ENCODE measurements around the gene DECR2. TPM values are rescaled to one million over a fixed set of nuclear protein-coding genes. Genes with fewer than 3 reads are reported as not detected.

Gene DECR2
- total RNA-seq, 1 donor from 2014 or later, result 15.1 TPM

- no peak for DNase-seq (ENCODE audit: low read depth)
- no peak for TF ChIP-seq CTCF (IDR thresholded peaks at IDR 0.05; ENCODE audit: insufficient read depth, low read length, poor library complexity, severe bottlenecking)
- Histone ChIP-seq H3K36me3 (ENCODE audit: control insufficient read depth, insufficient read depth, low read length) (no peaks in the 10 kb centered on the region), H3K27me3 (ENCODE audit: control insufficient read depth, insufficient read depth, low read length) (no peaks in the 10 kb centered on the region), H3K4me3 (ENCODE audit: low read depth, low read length) (no peak overlapping the region)
Observed at GRCh38 chr16:450385-450784, 48.7 kb downstream of the DECR2 start.

GRCh38 chr16:450785-451512 is 49.3 kb downstream of the DECR2 start:
- no peak overlapping the region for H3K4me3 ChIP-seq (ENCODE audit: low read depth, low read length)
- no peaks in the 10 kb centered on the region for H3K27me3 ChIP-seq (ENCODE audit: control insufficient read depth, insufficient read depth, low read length)
- DNase-seq (ENCODE audit: low read depth), result peak; percentile 5
- no peak for TF ChIP-seq CTCF (IDR thresholded peaks at IDR 0.05; ENCODE audit: insufficient read depth, low read length, poor library complexity, severe bottlenecking)
- no peaks in the 10 kb centered on the region for H3K36me3 ChIP-seq (ENCODE audit: control insufficient read depth, insufficient read depth, low read length)

GRCh38 chr16:454397-454940 is 52.8 kb downstream of the DECR2 start:
- DNase-seq (ENCODE audit: low read depth), result no peak
- no peak overlapping the region for H3K4me3 ChIP-seq (ENCODE audit: low read depth, low read length)
- H3K36me3 ChIP-seq (ENCODE audit: control insufficient read depth, insufficient read depth, low read length), result no peaks in the 10 kb centered on the region
- H3K27me3 ChIP-seq (ENCODE audit: control insufficient read depth, insufficient read depth, low read length), result no peaks in the 10 kb centered on the region
- no peak for TF ChIP-seq CTCF (IDR thresholded peaks at IDR 0.05; ENCODE audit: insufficient read depth, low read length, poor library complexity, severe bottlenecking)

DNA sequence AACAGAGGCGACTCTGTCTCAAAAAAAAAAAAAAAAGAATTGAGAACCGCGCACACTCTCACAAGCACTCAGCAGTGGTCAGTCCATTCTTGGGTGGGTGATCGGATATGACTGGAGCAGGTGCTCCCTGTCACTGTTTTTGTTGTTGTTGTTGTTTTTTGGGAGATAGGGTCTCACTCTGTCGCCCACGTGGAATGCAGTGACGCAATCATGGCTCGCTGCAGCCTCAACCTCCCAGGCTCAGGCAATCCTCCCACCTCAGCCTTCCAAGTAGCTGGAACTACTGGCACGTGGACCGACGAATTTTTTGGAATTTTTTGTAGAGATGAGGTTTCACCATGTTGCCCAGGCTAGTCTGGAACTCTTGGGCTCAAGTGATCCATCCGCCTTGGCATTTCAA is 53.8 kb downstream of the DECR2 start:
- Histone ChIP-seq H3K4me3 (ENCODE audit: low read depth, low read length) (no peak overlapping the region), H3K27me3 (ENCODE audit: control insufficient read depth, insufficient read depth, low read length) (no peaks in the 10 kb centered on the region), H3K36me3 (ENCODE audit: control insufficient read depth, insufficient read depth, low read length) (no peaks in the 10 kb centered on the region)
- TF ChIP-seq CTCF (IDR thresholded peaks at IDR 0.05; ENCODE audit: insufficient read depth, low read length, poor library complexity, severe bottlenecking), result no peak
- no peak for DNase-seq (ENCODE audit: low read depth)

DNA sequence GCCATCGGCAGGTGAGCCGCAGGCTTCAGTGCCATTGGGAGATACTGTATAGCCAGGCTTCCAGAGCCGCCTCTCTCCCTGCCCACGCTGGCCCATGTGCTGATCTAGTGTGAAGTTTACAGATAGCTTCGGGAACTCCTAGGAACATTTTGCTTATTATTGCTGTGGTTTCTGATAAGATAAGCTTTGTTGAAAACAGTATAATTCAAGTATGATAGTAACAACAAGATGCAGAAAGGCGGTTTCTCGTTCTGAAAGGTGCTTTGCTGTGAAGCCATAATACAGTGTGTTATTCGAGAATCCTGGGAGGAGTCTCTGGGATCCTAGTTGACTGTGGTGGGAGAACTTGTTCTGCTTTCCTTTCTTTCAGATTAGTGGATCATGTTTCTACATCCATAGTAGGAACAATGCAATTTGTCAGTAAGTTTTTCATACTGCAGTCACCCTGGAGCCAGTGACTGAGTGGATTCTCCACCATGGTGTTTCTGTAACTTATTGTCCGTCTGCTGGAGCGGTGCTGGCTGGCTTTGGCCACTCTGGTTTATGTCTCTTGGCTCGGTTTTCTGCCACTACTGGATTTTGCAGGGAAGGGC is 55.3 kb downstream of the DECR2 start:
- no peak overlapping the region for H3K4me3 ChIP-seq (ENCODE audit: low read depth, low read length)
- H3K36me3 ChIP-seq (ENCODE audit: control insufficient read depth, insufficient read depth, low read length), result no peaks in the 10 kb centered on the region
- no peak for TF ChIP-seq CTCF (IDR thresholded peaks at IDR 0.05; ENCODE audit: insufficient read depth, low read length, poor library complexity, severe bottlenecking)
- no peak for DNase-seq (ENCODE audit: low read depth)
- H3K27me3 ChIP-seq (ENCODE audit: control insufficient read depth, insufficient read depth, low read length), result no peaks in the 10 kb centered on the region

Data from kidney epithelial cell (primary cell).